NCI-H2227 (cell line): ENCODE results near the gene CDHR4.
"Not testable (repeated sequence)": the region's sequence is repeated elsewhere in the genome, so short reads cannot be mapped to it uniquely, and the experiment has no call there.

Experiments
- DNase-seq: peaks from one replicate; lab custom pipeline; 2025; ENCODE audit not compliant: unreplicated experiment; lab: John Stamatoyannopoulos, UW

The CDHR4 gene

GRCh38 chr3:49799761-49800160, at the start of gene CDHR4:
TSS of gene CDHR4 (minus strand) at chr3:49799873. CDS start at chr3:49799812, 61 bp downstream.
- DNase-seq, result no peak

GRCh38 chr3:49845694-49846093, 46.0 kb upstream of the CDHR4 start:
- no peak for DNase-seq

- DNase-seq, result no peak
Observed at GRCh38 chr3:49844464-49845183, 45.0 kb upstream of the CDHR4 start.

- DNase-seq, result no peak
Observed at GRCh38 chr3:49842843-49843517, 43.3 kb upstream of the CDHR4 start.

GRCh38 chr3:49841806-49842205, 42.1 kb upstream of the CDHR4 start:
- no peak for DNase-seq

GRCh38 chr3:49841126-49841696, 41.5 kb upstream of the CDHR4 start:
- DNase-seq, result no peak

- DNase-seq, result no peak
Observed at GRCh38 chr3:49840388-49840787, 40.7 kb upstream of the CDHR4 start.

GRCh38 chr3:49839193-49839809, 39.6 kb upstream of the CDHR4 start:
- DNase-seq, result peak; percentile 68

- DNase-seq, result no peak
Observed at GRCh38 chr3:49831341-49831740, 31.7 kb upstream of the CDHR4 start.

GRCh38 chr3:49826016-49826415, 26.3 kb upstream of the CDHR4 start:
- DNase-seq, result no peak

GRCh38 chr3:49823131-49823530, 23.5 kb upstream of the CDHR4 start:
- not testable (repeated sequence) for DNase-seq

GRCh38 chr3:49813497-49814174, 14.0 kb upstream of the CDHR4 start, which contains the start of gene UBA7:
TSS of gene UBA7 (minus strand) at chr3:49813953. CDS start at chr3:49813787, 166 bp downstream.
- DNase-seq, result no peak

- no peak for DNase-seq
Observed at GRCh38 chr3:49812916-49813496, 13.3 kb upstream of the CDHR4 start.

GRCh38 chr3:49807431-49808114, 7.9 kb upstream of the CDHR4 start:
- DNase-seq, result no peak

GRCh38 chr3:49806850-49807249, 7.2 kb upstream of the CDHR4 start:
- no peak for DNase-seq

- no peak for DNase-seq
Observed at GRCh38 chr3:49805897-49806701, 6.4 kb upstream of the CDHR4 start.

- no peak for DNase-seq
Observed at GRCh38 chr3:49805367-49805782, 5.7 kb upstream of the CDHR4 start.

GRCh38 chr3:49804141-49805041, 4.7 kb upstream of the CDHR4 start:
- DNase-seq, result no peak
